A549 (cell line): ENCODE measurements around the gene FBLIM1. TPM values are rescaled to one million over a fixed set of nuclear protein-coding genes. Genes with fewer than 3 reads are reported as not detected.

Source experiments
- ATAC-seq, 2 experiments: fragments of 200-7000 bp in 1 of 2; fragments of >200 bp in 1 of 2; cut with Nextera tagmentation in 1 of 2; cut with Tn5 transposase in 1 of 2; 3 replicates each; pipeline versions ENCODE4 v1.8.0 to v1.9.1; 2018 to 2020; ENCODE audit warnings: mild to moderate bottlenecking in 1 of 2, moderate library complexity in 1 of 2
- CTCF ChIA-PET: fragments of 300-600 bp; sonication (Branson Sonifier 250); formaldehyde crosslinking; extraction: SDS; loops from one replicate; lab custom pipeline; 2021; ENCODE audit warnings: antibody characterized with exemption, inconsistent platforms; lab: Yijun Ruan, JAX
- POLR2A ChIA-PET: fragments of 350-600 bp; formaldehyde crosslinking; extraction: SDS; loops from one replicate; lab custom pipeline; 2021; ENCODE audit warnings: antibody characterized with exemption, inconsistent platforms; lab: Yijun Ruan, JAX
- DNase-seq, 2 experiments: peaks; one replicate each; pipeline versions ENCODE4 v3.0.0 to v3.0.0-alpha.2; 2011 to 2016; ENCODE audit warnings: low read depth in 1 of 2, low spot score in 1 of 2
- FAIRE-seq: peaks from 2 replicates; lab custom pipeline; 2011; peaks lifted over from hg19 to GRCh38; lab: Jason Lieb, UNC
- H3K27ac ChIP-seq, 2 experiments: fragments of >200 bp; sonication (Bioruptor Twin); formaldehyde crosslinking; 3 replicates each; pipeline ENCODE4 v1.5.1; 2016 to 2017
- H3K4me1 ChIP-seq: fragments of >200 bp; sonication (Bioruptor Twin); formaldehyde crosslinking; 3 replicates; pipeline ENCODE4 v1.6.1; 2016
- H3K4me2 ChIP-seq: fragments of >200 bp; sonication (Bioruptor Twin); formaldehyde crosslinking; 3 replicates; pipeline ENCODE4 v1.6.1; 2016
- H3K4me3 ChIP-seq: fragments of >200 bp; sonication (Bioruptor Twin); formaldehyde crosslinking; 3 replicates; pipeline ENCODE4 v1.5.1; 2016
- H3K9me3 ChIP-seq: fragments of >200 bp; sonication (Bioruptor Twin); formaldehyde crosslinking; 3 replicates; pipeline ENCODE4 v1.6.1; 2016
- CEBPB ChIP-seq, 2 experiments: fragments of >200 bp in 1 of 2; sonication (Bioruptor Twin) in 1 of 2; formaldehyde crosslinking in 1 of 2; IDR thresholded peaks; 2 replicates each; pipeline ENCODE4 v1.6.1; 2012 to 2016
- FOSL2 ChIP-seq, 2 experiments: fragments of 450-650 bp in 1 of 2; fragments of >200 bp in 1 of 2; sonication (Bioruptor Twin) in 1 of 2; formaldehyde crosslinking; IDR thresholded peaks; 2 replicates each; pipeline versions ENCODE4 v1.5.0 to v1.6.1; 2016 to 2020; ENCODE audit warnings: mild to moderate bottlenecking in 1 of 2, moderate library complexity in 1 of 2
- FOXS1 ChIP-seq: fragments of 250-450 bp; sonication (Bioruptor Pico); IDR thresholded peaks from 2 replicates; pipeline ENCODE4 v1.5.0; 2020; ENCODE audit warnings: mild to moderate bottlenecking, moderate library complexity
- GATA3 ChIP-seq: IDR thresholded peaks from 2 replicates; pipeline ENCODE4 v1.6.1; 2012; ENCODE audit warnings: borderline replicate concordance
- HOXA7 ChIP-seq: fragments of 250-450 bp; sonication (Bioruptor Pico); IDR thresholded peaks from 2 replicates; pipeline ENCODE4 v1.5.0; 2020; ENCODE audit warnings: mild to moderate bottlenecking, moderate library complexity
- JUN ChIP-seq, 2 experiments: fragments of >200 bp; sonication (Bioruptor Twin); formaldehyde crosslinking; IDR thresholded peaks; 2 replicates in 1 of 2; 3 replicates in 1 of 2; pipeline ENCODE4 v1.6.1; 2016 to 2017
- KDM1A ChIP-seq: fragments of 200-600 bp; sonication (generic); IDR thresholded peaks from 2 replicates; pipeline ENCODE4 v1.6.1; 2016; ENCODE audit warnings: low read depth, mild to moderate bottlenecking
- MAFK ChIP-seq: fragments of 450-650 bp; IDR thresholded peaks from 2 replicates; pipeline ENCODE4 v1.6.1; 2014; ENCODE audit not compliant: partially characterized antibody
- MAZ ChIP-seq: fragments of 150-350 bp; IDR thresholded peaks from 2 replicates; pipeline ENCODE4 v1.6.1; 2014; ENCODE audit warnings: antibody characterized with exemption, low read depth, low read length, borderline replicate concordance
- NFE2L2 ChIP-seq: fragments of 150-350 bp; conservative IDR thresholded peaks from 2 replicates; pipeline ENCODE4 v1.6.1; 2014; ENCODE audit warnings: low read length
- PHF8 ChIP-seq: fragments of 200-600 bp; sonication (generic); IDR thresholded peaks from 2 replicates; pipeline ENCODE4 v1.6.1; 2016; ENCODE audit warnings: low read depth, mild to moderate bottlenecking, antibody characterized with exemption, moderate library complexity, borderline replicate concordance
- POLR2A ChIP-seq: IDR thresholded peaks from 2 replicates; pipeline ENCODE4 v1.6.1; 2012; ENCODE audit warnings: mild to moderate bottlenecking, low read length
- RCOR1 ChIP-seq: fragments of 150-350 bp; IDR thresholded peaks from 2 replicates; pipeline ENCODE4 v1.6.1; 2014; ENCODE audit warnings: antibody characterized with exemption, low read length, low read depth
- TFCP2L1 ChIP-seq: fragments of 250-450 bp; sonication (Bioruptor Pico); IDR thresholded peaks from 2 replicates; pipeline ENCODE4 v1.5.0; 2021; ENCODE audit warnings: mild to moderate bottlenecking
- ZC3H11A ChIP-seq: fragments of 450-650 bp; IDR thresholded peaks from 2 replicates; pipeline ENCODE4 v1.6.1; 2014; ENCODE audit warnings: antibody characterized with exemption, mild to moderate bottlenecking
- ZFP36 ChIP-seq: fragments of 450-650 bp; IDR thresholded peaks from 2 replicates; pipeline ENCODE4 v1.6.1; 2014; ENCODE audit warnings: borderline replicate concordance; ENCODE audit not compliant: partially characterized antibody
- WGBS: methylation state at CpG from one replicate; pipeline ENCODE4 v1.1.6; 2017; ENCODE audit errors: missing lambda C conversion rate; 5-methylcytosine and 5-hydroxymethylcytosine counted together
- polyA plus RNA-seq, 4 experiments: library from polyadenylated mRNA; depleted of rRNA in 3 of 4; stranded (reverse); fragments of >200 nt; fragmentation: RNase III in 1 of 4; extraction: RNeasy Plus Mini Kit Qiagen cat#74134 plus additional on column Dnase treatment in 1 of 4; gene quantifications; 2 replicates in 3 of 4; 3 replicates in 1 of 4; pipeline ENCODE4 v1.2.3, GENCODE V29; 2011 to 2017
- TF ChIP-seq, protein P1 (sequence below): IDR thresholded peaks from 2 replicates; pipeline ENCODE4 v1.6.1; 2012
- TF ChIP-seq, protein P2 (sequence below): fragments of 450-650 bp; IDR thresholded peaks from 2 replicates; pipeline ENCODE4 v1.6.1; 2014; ENCODE audit warnings: antibody characterized with exemption
- TF ChIP-seq, protein P3 (sequence below): fragments of 250-450 bp; sonication (Bioruptor Pico); IDR thresholded peaks from 2 replicates; pipeline ENCODE4 v1.5.0; 2021; ENCODE audit warnings: mild to moderate bottlenecking, moderate library complexity, borderline replicate concordance
- TF ChIP-seq, protein P4 (sequence below): fragments of >200 bp; sonication (Bioruptor Twin); formaldehyde crosslinking; IDR thresholded peaks from 2 replicates; pipeline ENCODE4 v1.6.1; 2016

Gene FBLIM1
- polyA plus RNA-seq, 2 of the 4 experiments (the other 2 are of a cell fraction), result 24.6 to 38.1 TPM

DNA sequence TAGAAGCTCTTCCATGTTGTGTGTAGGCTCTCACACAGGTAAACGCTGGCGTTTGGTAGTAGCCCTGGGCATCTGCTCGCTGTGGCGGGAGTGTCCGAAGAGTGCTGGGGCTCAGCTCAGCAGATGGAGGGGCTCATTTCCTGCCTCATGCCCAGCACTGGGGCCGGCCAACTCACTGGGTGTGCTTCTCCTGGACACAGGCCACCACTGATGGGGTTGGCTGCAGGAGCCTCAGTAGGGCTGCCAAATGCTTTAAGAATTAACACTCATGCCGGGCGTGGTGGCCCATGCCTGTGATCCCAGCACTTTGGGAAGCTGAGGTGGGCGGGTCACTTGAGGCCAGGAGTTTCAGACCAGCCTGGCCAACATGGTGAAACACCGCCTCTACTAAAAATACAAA, 28.0 kb downstream of the FBLIM1 start:
- H3K4me1 ChIP-seq, result peaks cover 42% of the 10 kb centered on the region
- H3K9me3 ChIP-seq, result no peaks in the 10 kb centered on the region
- H3K4me2 ChIP-seq, result 0 out of 3 replicates have a peak overlapping the region, but pooled peaks have one; percentile 22
- ATAC-seq, result peak in 1 of 2 experiments; percentile 22; a peak in 3 of 6 replicates
- 80% methylated on average over 10 of the region's 10 CpGs for WGBS
- peak overlapping the region; percentile 84 to 90 for H3K27ac ChIP-seq
- no peak overlapping the region for H3K4me3 ChIP-seq
- no peak for TF ChIP-seq POLR2A
- TF ChIP-seq CEBPB (IDR thresholded peaks at IDR 0.05), result no peak
- TF ChIP-seq NFE2L2, result no peak
- TF ChIP-seq RCOR1, result no peak
- no peak for TF ChIP-seq FOSL2 (IDR thresholded peaks at IDR 0.05)
- TF ChIP-seq FOSL2 (CRISPR knock-in tag; IDR thresholded peaks at IDR 0.05), result no peak
- DNase-seq, result no peak
- FAIRE-seq, result no peak
- CTCF ChIA-PET, result no interaction called here
- POLR2A ChIA-PET, result interaction anchor here (0.6 to 1.4 kb wide), 2 partner anchors 12 to 13 kb away, joined by 4 read pairs; no protein-coding TSS in a partner anchor

DNA sequence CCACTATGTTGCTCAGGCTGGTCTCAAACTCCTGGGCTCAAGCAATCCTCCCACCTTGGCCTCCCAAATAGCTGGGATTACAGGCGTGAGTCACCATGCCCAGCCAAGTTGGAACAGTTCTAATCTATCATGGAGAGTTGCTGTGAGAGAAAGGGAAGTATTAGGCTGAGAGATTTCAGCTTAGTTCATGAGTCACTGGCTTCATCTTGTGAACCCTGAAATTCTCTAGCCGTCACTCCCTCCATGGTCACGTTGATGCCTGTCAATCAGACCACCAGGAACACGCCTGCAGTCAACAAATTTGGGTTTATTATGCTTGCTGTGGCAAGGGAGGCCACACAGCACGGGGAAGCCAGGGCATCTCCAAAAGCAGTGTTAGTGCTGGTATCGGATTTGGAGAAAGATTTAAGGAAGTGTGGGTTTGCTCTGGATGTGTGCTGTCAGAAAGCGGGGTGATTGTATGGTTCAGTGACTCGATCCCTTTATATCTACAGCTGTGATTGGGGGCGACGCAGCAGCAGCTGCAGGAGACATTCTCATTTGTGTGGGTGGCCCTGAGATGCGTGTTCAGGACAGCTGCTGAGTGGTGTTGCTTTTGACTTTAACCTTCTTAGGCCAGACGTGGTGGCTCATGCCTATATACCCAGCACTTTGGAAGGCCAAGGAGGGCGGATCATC, 30.2 kb downstream of the FBLIM1 start:
- no peak overlapping the region for H3K4me3 ChIP-seq
- ATAC-seq (peak in 1 of 2 experiments; percentile 13; a peak in 3 of 6 replicates), FAIRE-seq (no peak), DNase-seq (no peak)
- no peaks in the 10 kb centered on the region for H3K9me3 ChIP-seq
- 0 out of 2 replicates have a peak, but pooled peaks have one; percentile 31 for TF ChIP-seq HOXA7 (CRISPR knock-in tag)
- TF ChIP-seq FOSL2 (IDR thresholded peaks at IDR 0.05), result no peak
- peak; percentile 58; the same call in 1 of the 2 replicates for TF ChIP-seq FOSL2 (CRISPR knock-in tag; IDR thresholded peaks at IDR 0.05)
- TF ChIP-seq, protein P1, sequence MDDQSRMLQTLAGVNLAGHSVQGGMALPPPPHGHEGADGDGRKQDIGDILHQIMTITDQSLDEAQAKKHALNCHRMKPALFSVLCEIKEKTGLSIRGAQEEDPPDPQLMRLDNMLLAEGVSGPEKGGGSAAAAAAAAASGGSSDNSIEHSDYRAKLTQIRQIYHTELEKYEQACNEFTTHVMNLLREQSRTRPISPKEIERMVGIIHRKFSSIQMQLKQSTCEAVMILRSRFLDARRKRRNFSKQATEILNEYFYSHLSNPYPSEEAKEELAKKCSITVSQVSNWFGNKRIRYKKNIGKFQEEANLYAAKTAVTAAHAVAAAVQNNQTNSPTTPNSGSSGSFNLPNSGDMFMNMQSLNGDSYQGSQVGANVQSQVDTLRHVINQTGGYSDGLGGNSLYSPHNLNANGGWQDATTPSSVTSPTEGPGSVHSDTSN, result no peak
- TF ChIP-seq, all 56 proteins: peak for 2
- 88% methylated on average over 13 of the region's 13 CpGs for WGBS
- ChIA-PET POLR2A (interaction anchor here (1.3 kb wide), 1 partner anchor 11 kb away, joined by 8 read pairs; no protein-coding TSS in a partner anchor), CTCF (no interaction called here)
- peak overlapping the region; percentile 22; the same call in 2 of the 3 replicates for H3K4me2 ChIP-seq
- H3K4me1 ChIP-seq, result peaks cover 52% of the 10 kb centered on the region
- peak overlapping the region; percentile 84 to 90 for H3K27ac ChIP-seq

DNA sequence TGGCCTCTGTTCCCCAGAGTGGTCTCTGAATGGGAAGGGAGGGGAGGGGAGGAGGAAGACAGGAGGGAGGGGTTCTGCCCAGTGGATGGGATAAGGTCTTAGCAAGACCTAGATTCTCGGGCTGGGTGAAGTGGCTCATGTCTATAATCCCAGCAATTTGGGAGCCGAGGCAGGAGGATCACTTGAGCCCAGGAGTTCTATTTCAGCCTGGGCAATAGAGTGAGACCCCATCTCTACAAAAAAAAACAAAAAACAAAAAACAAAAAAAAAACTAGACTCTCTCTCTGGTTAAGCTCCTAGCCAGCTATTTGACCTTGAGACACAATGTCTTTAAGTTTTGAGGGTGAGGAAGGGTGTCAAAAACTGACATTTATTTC, 37.5 kb downstream of the FBLIM1 start:
- CTCF ChIA-PET, result interaction anchor here (0.8 to 1.5 kb wide), 4 partner anchors 19 to 90 kb away, joined by 3 to 8 read pairs (median 3); no protein-coding TSS in a partner anchor
- DNase-seq (no peak), FAIRE-seq (no peak), ATAC-seq (no peak)
- Histone ChIP-seq H3K27ac (peak overlapping the region; percentile 92 to 99), H3K4me3 (peak overlapping the region; percentile 8; the same call in 1 of the 3 replicates), H3K4me2 (peak overlapping the region; percentile 99), H3K9me3 (no peaks in the 10 kb centered on the region), H3K4me1 (peaks cover 66% of the 10 kb centered on the region)
- WGBS, result 84% methylated on average over 2 of the region's 2 CpGs
- TF ChIP-seq MAZ (no peak), TFCP2L1 (CRISPR knock-in tag) (no peak)
- POLR2A ChIA-PET, result interaction anchor here (1.2 to 8.3 kb wide), 2 partner anchors 15 to 39 kb away, joined by 7 to 98 read pairs; no protein-coding TSS in a partner anchor

DNA sequence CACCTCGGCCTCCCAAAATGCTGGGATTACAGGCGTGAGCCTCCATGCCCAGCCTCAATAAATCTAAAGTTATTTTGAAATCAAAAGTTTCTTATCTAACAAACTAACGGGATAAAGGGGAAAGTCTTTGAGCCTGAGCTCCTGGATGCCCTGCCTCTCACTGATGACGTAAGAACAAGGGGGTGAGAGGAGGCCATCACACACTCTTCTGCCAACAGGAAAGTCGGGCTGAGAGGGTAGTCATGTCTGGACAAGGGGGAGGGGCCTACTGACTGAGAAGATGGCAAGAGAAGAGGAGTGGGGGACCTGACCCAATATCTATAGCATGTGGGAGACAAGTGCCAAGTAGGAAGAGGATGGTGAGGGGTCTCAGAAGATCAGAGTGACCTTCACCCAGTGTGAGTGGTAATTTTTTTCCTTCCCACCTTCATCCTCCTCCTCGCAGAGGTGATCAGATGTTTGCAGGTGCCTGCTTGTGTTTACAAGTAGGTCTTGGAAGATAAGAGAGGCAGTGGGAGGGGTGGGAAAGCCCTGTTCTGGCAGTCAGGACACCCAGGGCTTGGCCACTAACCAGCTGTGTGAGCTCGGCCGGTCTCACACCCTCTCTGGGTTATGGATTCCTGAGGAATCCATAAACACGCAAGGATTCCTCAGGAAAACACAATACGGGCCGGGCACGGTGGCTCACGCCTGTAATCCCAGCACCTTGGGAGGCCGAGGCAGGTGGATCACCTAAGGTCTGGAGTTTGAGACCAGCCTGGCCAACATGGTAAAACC, 39.2 kb downstream of the FBLIM1 start:
- WGBS, result 21% methylated on average over 12 of the region's 14 CpGs
- H3K27ac ChIP-seq, result peak overlapping the region; percentile 92 to 99
- no peaks in the 10 kb centered on the region for H3K9me3 ChIP-seq
- peak; percentile 72 to 93 for DNase-seq
- peak overlapping the region; percentile 16; the same call in 1 of the 3 replicates for H3K4me3 ChIP-seq
- no peak for FAIRE-seq
- H3K4me2 ChIP-seq, result peak overlapping the region; percentile 99
- H3K4me1 ChIP-seq, result peaks cover 75% of the 10 kb centered on the region
- ATAC-seq, result peak in 1 of 2 experiments; percentile 4; a peak in 2 of 6 replicates
- ChIA-PET CTCF (interaction anchor here (0.7 kb wide), 1 partner anchor 73 kb away, joined by 3 read pairs; no protein-coding TSS in a partner anchor), POLR2A (interaction anchor here (0.7 to 8.3 kb wide), 4 partner anchors 9 to 52 kb away, joined by 3 to 98 read pairs (median 6); no protein-coding TSS in a partner anchor)
- no peak for TF ChIP-seq KDM1A
- 0 out of 2 replicates have a peak, but pooled peaks have one; percentile 35 for TF ChIP-seq HOXA7 (CRISPR knock-in tag)
- TF ChIP-seq, protein P1, result no peak
- no peak for TF ChIP-seq FOSL2 (IDR thresholded peaks at IDR 0.05)
- TF ChIP-seq FOSL2 (CRISPR knock-in tag; IDR thresholded peaks at IDR 0.05), result 0 out of 2 replicates have a peak, but pooled peaks have one; percentile 2
- TF ChIP-seq GATA3, result peak; percentile 47; the same call in 1 of the 2 replicates
- peak; percentile 70 for TF ChIP-seq ZFP36
- TF ChIP-seq, protein P2, sequence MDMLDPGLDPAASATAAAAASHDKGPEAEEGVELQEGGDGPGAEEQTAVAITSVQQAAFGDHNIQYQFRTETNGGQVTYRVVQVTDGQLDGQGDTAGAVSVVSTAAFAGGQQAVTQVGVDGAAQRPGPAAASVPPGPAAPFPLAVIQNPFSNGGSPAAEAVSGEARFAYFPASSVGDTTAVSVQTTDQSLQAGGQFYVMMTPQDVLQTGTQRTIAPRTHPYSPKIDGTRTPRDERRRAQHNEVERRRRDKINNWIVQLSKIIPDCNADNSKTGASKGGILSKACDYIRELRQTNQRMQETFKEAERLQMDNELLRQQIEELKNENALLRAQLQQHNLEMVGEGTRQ, result no peak
- no peak for TF ChIP-seq FOXS1 (CRISPR knock-in tag)
- TF ChIP-seq, protein P3, sequence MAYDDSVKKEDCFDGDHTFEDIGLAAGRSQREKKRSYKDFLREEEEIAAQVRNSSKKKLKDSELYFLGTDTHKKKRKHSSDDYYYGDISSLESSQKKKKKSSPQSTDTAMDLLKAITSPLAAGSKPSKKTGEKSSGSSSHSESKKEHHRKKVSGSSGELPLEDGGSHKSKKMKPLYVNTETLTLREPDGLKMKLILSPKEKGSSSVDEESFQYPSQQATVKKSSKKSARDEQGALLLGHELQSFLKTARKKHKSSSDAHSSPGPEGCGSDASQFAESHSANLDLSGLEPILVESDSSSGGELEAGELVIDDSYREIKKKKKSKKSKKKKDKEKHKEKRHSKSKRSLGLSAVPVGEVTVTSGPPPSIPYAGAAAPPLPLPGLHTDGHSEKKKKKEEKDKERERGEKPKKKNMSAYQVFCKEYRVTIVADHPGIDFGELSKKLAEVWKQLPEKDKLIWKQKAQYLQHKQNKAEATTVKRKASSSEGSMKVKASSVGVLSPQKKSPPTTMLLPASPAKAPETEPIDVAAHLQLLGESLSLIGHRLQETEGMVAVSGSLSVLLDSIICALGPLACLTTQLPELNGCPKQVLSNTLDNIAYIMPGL, result no peak
- no peak for TF ChIP-seq MAFK
- TF ChIP-seq ZC3H11A, result no peak
- TF ChIP-seq PHF8, result no peak
- peak in 1 of 2 experiments; percentile 32; a peak in 4 of 5 replicates for TF ChIP-seq JUN (IDR thresholded peaks at IDR 0.05)
- TF ChIP-seq, protein P4, sequence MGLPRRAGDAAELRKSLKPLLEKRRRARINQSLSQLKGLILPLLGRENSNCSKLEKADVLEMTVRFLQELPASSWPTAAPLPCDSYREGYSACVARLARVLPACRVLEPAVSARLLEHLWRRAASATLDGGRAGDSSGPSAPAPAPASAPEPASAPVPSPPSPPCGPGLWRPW, result no peak
